RWPE1 (cell line): Measurements from ENCODE around the gene PSAP.
A peak's percentile ranks its signal among the peaks of the same experiment; 100 is the strongest.

Source experiments
- CTCF ChIA-PET: fragments of 350-600 bp; sonication (Branson Sonifier 250); formaldehyde crosslinking; extraction: SDS; loops from one replicate; lab custom pipeline; 2021; lab: Yijun Ruan, JAX
- POLR2A ChIA-PET: fragments of 400-600 bp; formaldehyde crosslinking; extraction: SDS; loops from one replicate; lab custom pipeline; 2020; ENCODE audit warnings: antibody characterized with exemption; ENCODE audit not compliant: low non-redundant PET; lab: Yijun Ruan, JAX
- DNase-seq: peaks from one replicate; pipeline ENCODE4 v3.0.0; 2012; ENCODE audit warnings: low spot score
- H3K27ac ChIP-seq: fragments of 450-650 bp; 2 replicates; pipeline ENCODE4 v1.5.1; 2017
- TF ChIP-seq, protein P1 (sequence below): fragments of 450-650 bp; conservative IDR thresholded peaks from 2 replicates; pipeline ENCODE4 v1.5.1; 2017; ENCODE audit warnings: low read depth, mild to moderate bottlenecking

Gene PSAP

DNA sequence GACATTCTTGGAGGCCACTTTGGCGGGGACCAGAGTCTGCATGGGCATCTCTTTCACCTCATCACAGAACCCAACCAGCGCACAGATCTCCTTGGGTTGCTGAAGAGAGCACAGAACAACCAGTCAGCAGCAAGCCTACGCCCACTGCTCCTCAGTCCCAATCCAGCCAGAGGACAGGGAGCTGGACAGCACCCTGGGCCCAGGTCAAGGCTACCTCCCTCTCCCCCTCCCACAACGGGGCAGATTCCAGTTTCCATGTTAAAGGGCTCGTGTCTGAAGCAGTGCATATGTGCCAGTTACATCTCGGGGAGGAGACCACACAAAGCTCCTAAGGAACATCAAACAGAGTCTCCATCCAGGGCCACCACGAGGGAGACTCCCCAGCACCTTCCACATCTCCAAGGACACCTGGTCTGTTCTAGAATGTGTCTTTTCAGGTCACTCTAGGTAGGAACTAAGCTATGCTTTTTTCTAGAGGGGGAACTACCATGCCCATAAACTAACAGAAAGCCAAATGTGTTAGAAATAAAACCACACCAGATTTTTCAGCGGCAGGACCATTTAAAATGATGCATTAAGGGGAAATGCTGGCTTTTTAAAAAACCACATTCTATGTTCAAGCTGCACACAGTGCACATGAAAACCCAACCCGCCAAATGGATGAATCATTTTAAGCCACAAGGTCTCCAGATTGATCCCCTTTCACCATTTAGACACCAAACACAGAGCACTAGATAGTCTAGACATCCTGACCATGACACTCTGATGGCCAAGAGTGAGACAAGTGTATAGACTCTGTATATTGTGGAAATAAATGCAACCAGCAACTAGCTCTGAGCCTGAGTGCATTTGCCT, 28.9 kb downstream of the PSAP start:
- no peak for DNase-seq
- CTCF ChIA-PET: interaction anchor here (0.7 to 1.2 kb wide), 2 partner anchors 10 to 18 kb away, joined by 3 to 6 read pairs; no protein-coding TSS in a partner anchor
- H3K27ac ChIP-seq: no peak overlapping the region
- POLR2A ChIA-PET: interaction anchor here (0.6 kb wide), 1 partner anchor 10 kb away, joined by 3 read pairs; no protein-coding TSS in a partner anchor
- TF ChIP-seq, protein P1, sequence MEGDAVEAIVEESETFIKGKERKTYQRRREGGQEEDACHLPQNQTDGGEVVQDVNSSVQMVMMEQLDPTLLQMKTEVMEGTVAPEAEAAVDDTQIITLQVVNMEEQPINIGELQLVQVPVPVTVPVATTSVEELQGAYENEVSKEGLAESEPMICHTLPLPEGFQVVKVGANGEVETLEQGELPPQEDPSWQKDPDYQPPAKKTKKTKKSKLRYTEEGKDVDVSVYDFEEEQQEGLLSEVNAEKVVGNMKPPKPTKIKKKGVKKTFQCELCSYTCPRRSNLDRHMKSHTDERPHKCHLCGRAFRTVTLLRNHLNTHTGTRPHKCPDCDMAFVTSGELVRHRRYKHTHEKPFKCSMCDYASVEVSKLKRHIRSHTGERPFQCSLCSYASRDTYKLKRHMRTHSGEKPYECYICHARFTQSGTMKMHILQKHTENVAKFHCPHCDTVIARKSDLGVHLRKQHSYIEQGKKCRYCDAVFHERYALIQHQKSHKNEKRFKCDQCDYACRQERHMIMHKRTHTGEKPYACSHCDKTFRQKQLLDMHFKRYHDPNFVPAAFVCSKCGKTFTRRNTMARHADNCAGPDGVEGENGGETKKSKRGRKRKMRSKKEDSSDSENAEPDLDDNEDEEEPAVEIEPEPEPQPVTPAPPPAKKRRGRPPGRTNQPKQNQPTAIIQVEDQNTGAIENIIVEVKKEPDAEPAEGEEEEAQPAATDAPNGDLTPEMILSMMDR: no peak

DNA sequence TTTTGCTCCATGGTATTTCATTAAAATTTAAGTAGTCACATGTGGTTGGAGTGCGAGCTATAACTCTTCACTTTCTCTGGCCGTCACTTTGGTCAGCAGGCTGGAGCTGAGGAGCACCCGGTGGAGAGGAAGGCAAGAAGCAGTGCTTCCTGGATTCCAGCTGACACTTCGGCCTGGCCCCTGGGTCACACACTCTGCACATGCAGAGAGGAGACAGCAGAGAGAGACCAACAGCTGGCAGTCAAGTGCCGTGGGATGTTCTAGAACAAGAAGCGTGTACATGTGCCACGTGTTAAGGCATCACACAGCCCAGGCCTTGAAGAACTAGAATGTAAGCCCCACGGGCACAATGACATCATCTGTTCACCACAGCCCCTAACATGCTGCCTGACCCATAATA, 30.1 kb downstream of the PSAP start:
- TF ChIP-seq, protein P1: no peak
- POLR2A ChIA-PET: no interaction called here
- no peak for DNase-seq
- CTCF ChIA-PET: interaction anchor here (1.1 kb wide), 1 partner anchor 75 kb away, joined by 3 read pairs; no protein-coding TSS in a partner anchor
- H3K27ac ChIP-seq: no peak overlapping the region

DNA sequence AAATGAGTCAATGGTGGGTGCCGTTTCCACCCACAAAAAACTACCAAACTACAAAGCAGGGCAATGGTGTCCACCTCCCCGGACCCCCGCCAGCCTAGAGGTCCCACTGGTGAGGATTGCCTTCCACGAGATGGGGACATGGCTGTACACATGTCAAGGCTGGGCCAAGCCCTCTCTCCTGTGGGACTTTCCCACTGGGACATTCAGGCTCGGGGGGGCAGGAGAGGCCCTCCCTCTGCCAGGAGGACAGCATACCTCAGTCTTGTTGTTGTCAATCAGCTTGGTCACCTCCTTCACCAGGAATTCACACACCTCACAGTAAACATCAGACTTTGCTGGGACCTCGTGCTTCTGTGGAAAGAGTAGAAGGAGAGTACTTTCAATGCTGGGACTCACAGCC, 31.1 kb downstream of the PSAP start:
- TF ChIP-seq, protein P1: no peak
- ChIA-PET CTCF (interaction anchor here (1.7 kb wide), 1 partner anchor 76 kb away, joined by 9 read pairs; no protein-coding TSS in a partner anchor), POLR2A (no interaction called here)
- H3K27ac ChIP-seq: no peak overlapping the region
- no peak for DNase-seq

DNA sequence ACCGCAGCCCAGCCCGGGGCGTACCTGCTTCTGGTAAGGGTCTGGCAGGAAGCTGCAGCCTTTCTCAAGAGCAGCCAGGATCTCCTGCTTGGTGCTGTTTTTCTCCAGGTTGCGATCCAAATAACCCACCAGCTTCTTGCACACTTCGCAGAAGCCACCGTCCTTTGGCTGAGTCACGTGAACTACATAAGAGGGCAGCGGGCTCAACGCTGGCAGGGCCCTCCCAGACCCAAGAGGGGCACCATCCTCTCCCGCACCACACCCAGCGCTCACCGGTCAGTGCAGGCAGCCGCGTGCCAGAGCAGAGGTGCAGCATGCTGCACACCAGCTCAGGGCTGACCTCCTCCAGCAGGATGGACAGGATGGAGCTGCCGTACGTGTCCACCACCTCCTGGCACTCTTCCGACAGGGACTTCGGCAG, 31.6 kb downstream of the PSAP start:
- TF ChIP-seq, protein P1: no peak
- H3K27ac ChIP-seq: peak overlapping the region; percentile 34; the same call in 1 of the 2 replicates
- POLR2A ChIA-PET: no interaction called here
- CTCF ChIA-PET: interaction anchor here (0.6 to 1.7 kb wide), 2 partner anchors 77 to 1134 kb away, joined by 4 to 9 read pairs; no protein-coding TSS in a partner anchor
- no peak for DNase-seq

DNA sequence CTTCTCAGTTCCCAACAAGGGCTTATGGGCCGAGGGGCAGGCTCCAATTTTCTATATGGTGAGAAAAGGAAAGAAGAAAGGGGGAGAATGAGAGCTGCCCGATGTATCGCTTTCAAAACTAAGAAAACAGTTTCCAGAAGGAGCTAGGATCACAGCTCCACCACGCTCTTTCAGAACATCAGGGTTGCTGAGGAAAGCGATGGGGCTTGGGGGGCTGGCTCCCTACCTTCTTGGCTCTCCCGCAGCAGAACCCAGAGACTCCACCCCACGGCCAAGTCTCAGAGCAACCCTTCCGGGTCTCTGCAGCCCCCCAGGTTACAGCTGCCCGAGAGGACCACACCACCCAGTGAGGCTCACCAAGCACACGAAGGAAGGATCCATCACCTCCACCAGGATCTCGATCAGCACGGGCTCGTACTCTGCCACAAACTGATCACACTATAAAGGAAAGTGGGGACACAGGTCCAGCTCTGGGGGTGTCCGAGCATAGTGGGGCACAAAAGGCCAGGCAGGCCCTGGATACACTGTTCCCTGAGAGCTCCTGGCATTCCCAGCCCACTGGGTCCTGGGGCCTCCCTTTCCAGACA, 32.3 kb downstream of the PSAP start:
- ChIA-PET CTCF (interaction anchor here (0.6 to 1.7 kb wide), 4 partner anchors 78 to 1703 kb away, joined by 3 to 9 read pairs (median 4); no protein-coding TSS in a partner anchor), POLR2A (no interaction called here)
- peak overlapping the region; percentile 34; the same call in 1 of the 2 replicates for H3K27ac ChIP-seq
- no peak for DNase-seq
- TF ChIP-seq, protein P1: no peak
